Measurements from ENCODE around the gene SYNJ2.

DNA sequence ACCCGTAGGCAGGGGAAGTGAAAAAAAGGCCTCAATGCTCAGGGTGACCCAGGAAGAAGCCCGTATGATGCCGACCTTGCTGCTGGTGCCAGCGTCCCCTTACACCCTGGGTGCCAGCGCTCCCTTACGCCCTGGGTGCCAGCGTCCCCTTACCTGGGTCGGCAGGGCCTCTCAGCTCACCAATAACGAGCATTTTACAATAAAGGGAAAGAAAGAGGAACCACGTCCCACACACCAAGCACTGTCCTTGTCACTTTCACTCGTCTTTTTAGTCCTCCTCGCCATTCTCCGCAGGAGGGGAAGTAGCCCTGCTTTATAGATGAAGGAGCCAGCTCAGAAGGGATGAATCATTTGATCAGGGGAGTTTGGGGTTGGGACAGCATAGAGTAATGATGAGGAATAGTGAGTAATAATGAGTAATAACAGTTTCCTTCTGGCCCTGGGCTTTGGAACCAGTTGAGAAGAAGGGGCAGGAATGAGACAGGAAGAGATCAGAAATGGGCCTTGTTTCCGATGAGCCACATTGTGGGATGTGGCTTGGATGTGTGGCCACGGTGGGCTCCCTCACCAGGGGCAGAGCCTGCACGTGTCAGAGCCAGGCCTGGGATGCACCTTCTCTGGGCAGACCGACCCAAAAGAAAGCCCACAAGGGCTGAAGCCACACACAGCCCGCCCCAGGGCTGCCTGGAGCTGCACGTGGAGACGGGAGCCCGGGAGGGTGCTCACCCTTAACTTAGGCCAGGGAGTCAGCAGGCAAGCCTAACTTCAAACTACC, 75.7 kb downstream of the SYNJ2 start:
- TF ChIP-seq MYC (IDR thresholded peaks at IDR 0.05; ENCODE audit: low read depth, low read length) (peak; percentile 91), POLR2AphosphoS5 (IDR thresholded peaks at IDR 0.05; ENCODE audit: insufficient read depth, low read depth, low read length) (peak; percentile 93), EZH2 (IDR thresholded peaks at IDR 0.05; ENCODE audit: borderline replicate concordance, low read depth, low read length, severe bottlenecking) (no peak)
- TF ChIP-seq, protein P1, sequence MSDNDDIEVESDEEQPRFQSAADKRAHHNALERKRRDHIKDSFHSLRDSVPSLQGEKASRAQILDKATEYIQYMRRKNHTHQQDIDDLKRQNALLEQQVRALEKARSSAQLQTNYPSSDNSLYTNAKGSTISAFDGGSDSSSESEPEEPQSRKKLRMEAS (IDR thresholded peaks at IDR 0.05; ENCODE audit: insufficient read depth, insufficient read length): peak; percentile 42
- TF ChIP-seq, protein P2, sequence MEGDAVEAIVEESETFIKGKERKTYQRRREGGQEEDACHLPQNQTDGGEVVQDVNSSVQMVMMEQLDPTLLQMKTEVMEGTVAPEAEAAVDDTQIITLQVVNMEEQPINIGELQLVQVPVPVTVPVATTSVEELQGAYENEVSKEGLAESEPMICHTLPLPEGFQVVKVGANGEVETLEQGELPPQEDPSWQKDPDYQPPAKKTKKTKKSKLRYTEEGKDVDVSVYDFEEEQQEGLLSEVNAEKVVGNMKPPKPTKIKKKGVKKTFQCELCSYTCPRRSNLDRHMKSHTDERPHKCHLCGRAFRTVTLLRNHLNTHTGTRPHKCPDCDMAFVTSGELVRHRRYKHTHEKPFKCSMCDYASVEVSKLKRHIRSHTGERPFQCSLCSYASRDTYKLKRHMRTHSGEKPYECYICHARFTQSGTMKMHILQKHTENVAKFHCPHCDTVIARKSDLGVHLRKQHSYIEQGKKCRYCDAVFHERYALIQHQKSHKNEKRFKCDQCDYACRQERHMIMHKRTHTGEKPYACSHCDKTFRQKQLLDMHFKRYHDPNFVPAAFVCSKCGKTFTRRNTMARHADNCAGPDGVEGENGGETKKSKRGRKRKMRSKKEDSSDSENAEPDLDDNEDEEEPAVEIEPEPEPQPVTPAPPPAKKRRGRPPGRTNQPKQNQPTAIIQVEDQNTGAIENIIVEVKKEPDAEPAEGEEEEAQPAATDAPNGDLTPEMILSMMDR (IDR thresholded peaks at IDR 0.05; ENCODE audit: extremely low read depth in 1 of 2, insufficient read depth in 1 of 2, low read depth in 1 of 2, low read length in 2 of 2): no peak
